IMR-90 (cell line): ENCODE data around the gene ANKDD1B. TPM values are rescaled to one million over a fixed set of nuclear protein-coding genes. Genes with fewer than 3 reads are reported as not detected.

Experiments
- ATAC-seq: fragments of 200-7000 bp; cut with Tn5 transposase; 2 replicates; pipeline ENCODE4 v1.9.1; 2020; ENCODE audit warnings: low read depth, mild to moderate bottlenecking, moderate library complexity
- BruUV-seq: library from RNA; stranded (reverse); fragments of 400-500 nt; replicated peaks from 2 replicates; lab custom pipeline; 2021; lab: Mats Ljungman, UMichigan
- CTCF ChIA-PET: fragments of 300-600 bp; formaldehyde crosslinking; extraction: SDS; loops from one replicate; lab custom pipeline; 2021; ENCODE audit warnings: antibody characterized with exemption; lab: Yijun Ruan, JAX
- POLR2A ChIA-PET: fragments of 300-600 bp; sonication (Branson Sonifier 250); formaldehyde crosslinking; loops from one replicate; lab custom pipeline; 2022; ENCODE audit warnings: antibody characterized with exemption; ENCODE audit not compliant: unreplicated experiment; lab: Charles Lee
- DNase-seq: peaks from one replicate; pipeline ENCODE4 v3.0.0; 2013
- H2AFZ ChIP-seq: replicated peaks from 2 replicates; pipeline ENCODE3; 2013; ENCODE audit warnings: low read length, mild to moderate bottlenecking; ENCODE audit not compliant: poor library complexity
- H2AK5ac ChIP-seq: 2 replicates; pipeline ENCODE4 v1.6.1; 2013; ENCODE audit warnings: low read depth, low read length, inconsistent platforms
- H2AK9ac ChIP-seq: replicated peaks from 2 replicates; pipeline ENCODE3; 2013; ENCODE audit warnings: mild to moderate bottlenecking, low read depth, low read length, moderate library complexity; ENCODE audit not compliant: poor library complexity
- H2BK120ac ChIP-seq: 2 replicates; pipeline ENCODE4 v1.6.1; 2013; ENCODE audit warnings: low read depth, low read length, inconsistent platforms
- H2BK15ac ChIP-seq: 3 replicates; pipeline ENCODE4 v1.6.1; 2013; ENCODE audit warnings: low read depth, low read length, inconsistent platforms
- H2BK20ac ChIP-seq: 2 replicates; pipeline ENCODE4 v1.6.1; 2013; ENCODE audit warnings: low read depth, mild to moderate bottlenecking, inconsistent platforms, low read length, moderate library complexity
- H2BK5ac ChIP-seq: 2 replicates; pipeline ENCODE4 v1.6.1; 2013; ENCODE audit warnings: mild to moderate bottlenecking, low read depth, low read length, inconsistent platforms; ENCODE audit not compliant: poor library complexity, severe bottlenecking
- H3K14ac ChIP-seq: replicated peaks from 2 replicates; pipeline ENCODE4 v1.6.1; 2013; ENCODE audit warnings: low read depth, low read length, inconsistent platforms
- H3K18ac ChIP-seq: 2 replicates; pipeline ENCODE4 v1.6.1; 2013; ENCODE audit warnings: low read depth, low read length, control low read depth
- H3K23ac ChIP-seq: 2 replicates; pipeline ENCODE4 v1.6.1; 2013; ENCODE audit warnings: low read depth, low read length, inconsistent platforms
- H3K27ac ChIP-seq: 2 replicates; pipeline ENCODE4 v1.5.1; 2013; ENCODE audit warnings: mild to moderate bottlenecking, control low read depth, low read length; ENCODE audit not compliant: insufficient read depth
- H3K27me3 ChIP-seq: 2 replicates; pipeline ENCODE4 v1.6.1; 2013; ENCODE audit warnings: low read length; ENCODE audit not compliant: control insufficient read depth, insufficient read depth
- H3K36me3 ChIP-seq: 2 replicates; pipeline ENCODE4 v1.6.1; 2013; ENCODE audit warnings: low read length, mixed read lengths; ENCODE audit not compliant: control insufficient read depth, insufficient read depth
- H3K4ac ChIP-seq: 2 replicates; pipeline ENCODE4 v1.6.1; 2013; ENCODE audit warnings: low read depth, low read length, inconsistent platforms
- H3K4me1 ChIP-seq: 2 replicates; pipeline ENCODE4 v1.6.1; 2013; ENCODE audit warnings: low read length, mixed read lengths; ENCODE audit not compliant: control insufficient read depth, insufficient read depth
- H3K4me2 ChIP-seq: 2 replicates; pipeline ENCODE4 v1.6.1; 2013; ENCODE audit warnings: low read depth, mild to moderate bottlenecking, control low read depth, low read length, moderate library complexity
- H3K4me3 ChIP-seq: 2 replicates; pipeline ENCODE4 v1.5.1; 2013; ENCODE audit warnings: low read depth, mild to moderate bottlenecking, control low read depth, low read length, moderate library complexity; ENCODE audit not compliant: insufficient read depth
- H3K56ac ChIP-seq: 2 replicates; pipeline ENCODE4 v1.6.1; 2013; ENCODE audit warnings: low read length, inconsistent platforms; ENCODE audit not compliant: insufficient read depth; ENCODE audit errors: extremely low read depth
- H3K79me1 ChIP-seq, 2 experiments: 2 replicates each; pipeline ENCODE4 v1.6.1; 2013; ENCODE audit warnings: low read length in 2 of 2, inconsistent platforms in 1 of 2, low read depth in 1 of 2
- H3K9ac ChIP-seq: 2 replicates; pipeline ENCODE4 v1.6.1; 2013; ENCODE audit warnings: low read depth, low read length, control low read depth
- H3K9me1 ChIP-seq: 2 replicates; pipeline ENCODE4 v1.6.1; 2013; ENCODE audit warnings: low read length, inconsistent platforms; ENCODE audit not compliant: insufficient read depth
- H3K9me3 ChIP-seq: 2 replicates; pipeline ENCODE4 v1.6.1; 2013; ENCODE audit warnings: low read length; ENCODE audit not compliant: control insufficient read depth, insufficient read depth
- H4K20me1 ChIP-seq: 2 replicates; pipeline ENCODE4 v1.6.1; 2013; ENCODE audit warnings: low read length, inconsistent platforms; ENCODE audit not compliant: insufficient read depth
- H4K5ac ChIP-seq: 2 replicates; pipeline ENCODE4 v1.6.1; 2013; ENCODE audit warnings: mild to moderate bottlenecking, low read depth, low read length, control low read depth
- H4K8ac ChIP-seq, 2 experiments: 2 replicates each; pipeline ENCODE4 v1.6.1; 2013; ENCODE audit warnings: low read depth in 2 of 2, low read length in 2 of 2, control low read depth in 1 of 2, inconsistent platforms in 1 of 2
- H4K91ac ChIP-seq: 2 replicates; pipeline ENCODE4 v1.6.1; 2013; ENCODE audit warnings: low read depth, low read length, inconsistent platforms; ENCODE audit not compliant: insufficient read depth
- BHLHE40 ChIP-seq: fragments of 150-350 bp; IDR thresholded peaks from 2 replicates; pipeline ENCODE4 v1.6.1; 2016; ENCODE audit warnings: mild to moderate bottlenecking, low read depth, low read length
- CEBPB ChIP-seq: IDR thresholded peaks from 2 replicates; pipeline ENCODE4 v1.6.1; 2012; ENCODE audit warnings: low read depth, low read length, improper control_type of control experiment
- POLR2A ChIP-seq: IDR thresholded peaks from 2 replicates; pipeline ENCODE4 v1.6.1; 2012; ENCODE audit warnings: mild to moderate bottlenecking, low read depth, low read length
- RFX5 ChIP-seq: IDR thresholded peaks from 2 replicates; pipeline ENCODE4 v1.8.0; 2012; ENCODE audit warnings: low read depth, mild to moderate bottlenecking, low read length, moderate library complexity
- WGBS, 2 experiments: methylation state at CpG; one replicate each; pipeline versions ENCODE4 v1.1.5 to v1.1.7; 2013; ENCODE audit warnings: missing lambda C conversion rate in 2 of 2; ENCODE audit not compliant: insufficient read length in 1 of 2; ENCODE audit errors: extremely low coverage in 2 of 2; 5-methylcytosine and 5-hydroxymethylcytosine counted together
- dilution Hi-C: fragments of 300-500 bp; cut with HindIII; formaldehyde crosslinking; loops from one replicate; pipeline ENCODE4 v1.14.3; 2018; ENCODE audit warnings: low sequenced_read_pairs; ENCODE audit not compliant: unreplicated experiment
- in situ Hi-C: fragments of 300-500 bp; cut with MboI; formaldehyde crosslinking; loops from 3 replicates; pipeline ENCODE4 v1.14.3; 2019; ENCODE audit warnings: low sequenced_read_pairs, inconsistent platforms, mixed read lengths
- intact Hi-C: fragments of 100-400 bp; cut with micrococcal nuclease; formaldehyde crosslinking; loops from 2 replicates; pipeline ENCODE4 v1.10.0; 2022
- polyA plus RNA-seq, 3 experiments: library from polyadenylated mRNA; depleted of rRNA; stranded (reverse); fragments of >200 nt; gene quantifications; 2 replicates each; pipeline ENCODE4 v1.2.3, GENCODE V29; 2012; ENCODE audit warnings: low replicate concordance in 1 of 3
- total RNA-seq: library from RNA; depleted of rRNA; stranded (reverse); fragments of >200 nt; gene quantifications from 2 replicates; pipeline ENCODE4 v1.2.3, GENCODE V29; 2012
- TF ChIP-seq, protein P1 (sequence below): fragments of 150-350 bp; IDR thresholded peaks from 2 replicates; pipeline ENCODE4 v1.6.1; 2016; ENCODE audit warnings: low read depth, mild to moderate bottlenecking, low read length, moderate library complexity, borderline replicate concordance

Gene ANKDD1B
- total and polyA plus RNA-seq, 2 of the 4 experiments (the other 2 are of a cell fraction) = 0.24 TPM; not detected in 1

DNA sequence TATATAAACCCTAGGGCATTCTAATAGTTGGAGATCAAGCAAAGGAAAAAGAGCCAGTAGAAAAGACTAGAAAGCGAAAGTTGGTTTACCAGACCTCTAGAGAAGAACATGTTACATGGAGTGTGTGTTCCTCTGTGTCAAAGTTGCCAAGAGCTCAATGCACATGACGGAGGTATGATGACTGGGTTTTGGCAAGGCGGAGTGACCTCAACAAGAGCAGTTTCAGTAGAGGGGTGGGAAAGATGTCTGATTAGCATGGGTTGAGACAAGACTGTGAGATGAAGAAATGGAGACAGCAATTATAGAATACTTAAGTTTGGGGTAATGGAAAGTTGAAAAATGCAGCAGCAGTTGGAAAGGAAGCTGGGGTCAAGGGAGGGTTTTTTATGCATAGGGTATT, 1.6 kb downstream of the ANKDD1B start:
- Histone ChIP-seq H3K9me3 (no peaks in the 10 kb centered on the region), H2BK5ac (no peak overlapping the region), H2AFZ (no peak overlapping the region), H4K20me1 (no peaks in the 10 kb centered on the region), H3K9me1 (no peaks in the 10 kb centered on the region), H2BK20ac (no peak overlapping the region), H2BK15ac (no peak overlapping the region), H3K4me3 (no peak overlapping the region), H3K23ac (no peak overlapping the region), H3K4ac (no peak overlapping the region), H2AK5ac (no peak overlapping the region), H3K9ac (no peak overlapping the region), H3K27ac (no peak overlapping the region), H3K4me2 (no peak overlapping the region), H4K8ac (no peak overlapping the region), H3K27me3 (no peaks in the 10 kb centered on the region), H3K36me3 (no peaks in the 10 kb centered on the region), H3K14ac (no peak overlapping the region), H2AK9ac (no peak overlapping the region), H4K91ac (no peak overlapping the region), H4K5ac (no peak overlapping the region), H3K18ac (no peak overlapping the region), H3K79me1 (no peaks in the 10 kb centered on the region), H2BK120ac (no peak overlapping the region), H3K56ac (no peak overlapping the region), H3K4me1 (no peaks in the 10 kb centered on the region)
- in situ Hi-C loops (no loop called here), dilution Hi-C loops (no loop called here), intact Hi-C loops (no loop called here)
- ATAC-seq = no peak
- ChIA-PET POLR2A (no interaction called here), CTCF (no interaction called here)
- no peak for DNase-seq
- WGBS, 2 experiments = 92% methylated on average over 3 of the region's 3 CpGs; no CpG with 5 or more reads in 1 of the 2 experiments
- BruUV-seq = no TSS peak
- TF ChIP-seq CEBPB (no peak), RFX5 (no peak), BHLHE40 (no peak), POLR2A (no peak)
- TF ChIP-seq, protein P1, sequence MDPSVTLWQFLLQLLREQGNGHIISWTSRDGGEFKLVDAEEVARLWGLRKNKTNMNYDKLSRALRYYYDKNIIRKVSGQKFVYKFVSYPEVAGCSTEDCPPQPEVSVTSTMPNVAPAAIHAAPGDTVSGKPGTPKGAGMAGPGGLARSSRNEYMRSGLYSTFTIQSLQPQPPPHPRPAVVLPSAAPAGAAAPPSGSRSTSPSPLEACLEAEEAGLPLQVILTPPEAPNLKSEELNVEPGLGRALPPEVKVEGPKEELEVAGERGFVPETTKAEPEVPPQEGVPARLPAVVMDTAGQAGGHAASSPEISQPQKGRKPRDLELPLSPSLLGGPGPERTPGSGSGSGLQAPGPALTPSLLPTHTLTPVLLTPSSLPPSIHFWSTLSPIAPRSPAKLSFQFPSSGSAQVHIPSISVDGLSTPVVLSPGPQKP = no peak
